Body of pancreas (tissue), 4 donors: ENCODE results near the gene DUS1L.

ENCODE experiments used
- CTCF ChIP-seq, 7 experiments: fragments of 450-650 bp in 4 of 7; fragments of 200-600 bp in 3 of 7; sonication (generic) in 3 of 7; IDR thresholded peaks; one replicate each; pipeline ENCODE4 v1.5.1; 2016 to 2019; ENCODE audit warnings: antibody characterized with exemption in 7 of 7
- POLR2A ChIP-seq, 3 donors: fragments of 450-650 bp; IDR thresholded peaks; one replicate each; pipeline ENCODE4 v1.6.1; 2016; ENCODE audit warnings: antibody characterized with exemption in 3 of 3, mild to moderate bottlenecking in 2 of 3

GRCh38 chr17:82047914-82048570 lies 17.6 kb downstream of the DUS1L start:
- TF ChIP-seq CTCF (IDR thresholded peaks at IDR 0.05) (no peak), POLR2A (IDR thresholded peaks at IDR 0.05) (no peak)
